Colonic mucosa (tissue), 2 donors: ENCODE results near the gene TXNDC8. TPM values are rescaled to one million over a fixed set of nuclear protein-coding genes. Genes with fewer than 3 reads are reported as not detected.

Source experiments
- total RNA-seq, 2 donors: library from RNA; stranded (reverse); fragmentation: NEBNext Ultra II Directional in 1 of 2; extraction: Animal tissue kit (Norgen Biotek cat#: 25700) in 1 of 2; gene quantifications; one replicate each; pipeline ENCODE4 v1.2.1, GENCODE V29; 2021
- donor health status: DM: no; HTN: no; CAD: no.
- donor health status: DM: no; HTN: no; CAD: no.

Gene TXNDC8
- total RNA-seq, 2 donors from 2014 or later: not detected

Other genes starting within 250 kb of the TXNDC8 start
- gene C9orf152, start 129.7 kb downstream of the TXNDC8 start, total RNA-seq: 10 to 100 TPM; 72.6 to 80.1 TPM
- 100 to 1,000 TPM; 498 to 600 TPM for gene TXN, start 81.4 kb downstream of the TXNDC8 start, total RNA-seq
- 1 to 10 TPM; 2.1 to 9.7 TPM for gene SVEP1, start 241.9 kb upstream of the TXNDC8 start, total RNA-seq